AG09309 (cell line): ENCODE results near the gene CASP2.

Experiments
- DNase-seq: peaks from one replicate; pipeline ENCODE4 v3.0.0-alpha.2; 2010; ENCODE audit warnings: low read depth
- H3K4me3 ChIP-seq: 2 replicates; pipeline ENCODE4 v1.5.1; 2011; ENCODE audit warnings: mild to moderate bottlenecking, low read depth, low read length, moderate library complexity; ENCODE audit not compliant: control insufficient read depth
- TF ChIP-seq, protein P1 (sequence below): IDR thresholded peaks from 2 replicates; pipeline ENCODE4 v1.5.1; 2011; ENCODE audit warnings: mild to moderate bottlenecking, low read depth, low read length, inconsistent platforms; ENCODE audit not compliant: insufficient read depth, control insufficient read depth; ENCODE audit errors: missing control alignments

Gene CASP2

DNA sequence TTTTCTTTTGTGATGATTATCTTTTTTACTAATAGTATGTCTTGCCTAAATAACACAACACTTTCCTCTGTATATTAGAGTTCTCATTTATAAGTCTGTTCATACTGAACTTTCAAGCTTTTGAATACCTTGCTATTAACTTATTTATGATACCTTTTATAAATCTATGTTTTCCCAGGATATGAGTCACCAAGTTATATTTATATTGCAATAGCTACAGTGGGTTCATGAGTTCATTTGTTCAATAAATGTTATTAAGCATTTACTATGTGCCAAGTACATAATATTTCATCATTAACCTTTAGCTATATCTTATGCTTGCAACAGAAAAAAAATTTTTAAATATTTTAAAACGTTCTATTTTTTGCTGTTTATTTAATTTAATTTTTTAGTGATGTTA, 46.1 kb downstream of the CASP2 start:
- no peak overlapping the region for H3K4me3 ChIP-seq
- TF ChIP-seq, protein P1, sequence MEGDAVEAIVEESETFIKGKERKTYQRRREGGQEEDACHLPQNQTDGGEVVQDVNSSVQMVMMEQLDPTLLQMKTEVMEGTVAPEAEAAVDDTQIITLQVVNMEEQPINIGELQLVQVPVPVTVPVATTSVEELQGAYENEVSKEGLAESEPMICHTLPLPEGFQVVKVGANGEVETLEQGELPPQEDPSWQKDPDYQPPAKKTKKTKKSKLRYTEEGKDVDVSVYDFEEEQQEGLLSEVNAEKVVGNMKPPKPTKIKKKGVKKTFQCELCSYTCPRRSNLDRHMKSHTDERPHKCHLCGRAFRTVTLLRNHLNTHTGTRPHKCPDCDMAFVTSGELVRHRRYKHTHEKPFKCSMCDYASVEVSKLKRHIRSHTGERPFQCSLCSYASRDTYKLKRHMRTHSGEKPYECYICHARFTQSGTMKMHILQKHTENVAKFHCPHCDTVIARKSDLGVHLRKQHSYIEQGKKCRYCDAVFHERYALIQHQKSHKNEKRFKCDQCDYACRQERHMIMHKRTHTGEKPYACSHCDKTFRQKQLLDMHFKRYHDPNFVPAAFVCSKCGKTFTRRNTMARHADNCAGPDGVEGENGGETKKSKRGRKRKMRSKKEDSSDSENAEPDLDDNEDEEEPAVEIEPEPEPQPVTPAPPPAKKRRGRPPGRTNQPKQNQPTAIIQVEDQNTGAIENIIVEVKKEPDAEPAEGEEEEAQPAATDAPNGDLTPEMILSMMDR: no peak
- no peak for DNase-seq

GRCh38 chr7:143337216-143337615, 49.1 kb downstream of the CASP2 start:
- TF ChIP-seq, protein P1: no peak
- no peak for DNase-seq
- no peak overlapping the region for H3K4me3 ChIP-seq

GRCh38 chr7:143341842-143342241, 53.7 kb downstream of the CASP2 start:
- no peak overlapping the region for H3K4me3 ChIP-seq

GRCh38 chr7:143343596-143343995, 55.4 kb downstream of the CASP2 start:
- TF ChIP-seq, protein P1: no peak
- no peak for DNase-seq
- no peak overlapping the region for H3K4me3 ChIP-seq

More at GRCh38 chr7:143341842-143342241, 53.7 kb downstream of the CASP2 start:
- no peak for DNase-seq
- TF ChIP-seq, protein P1: no peak

DNA sequence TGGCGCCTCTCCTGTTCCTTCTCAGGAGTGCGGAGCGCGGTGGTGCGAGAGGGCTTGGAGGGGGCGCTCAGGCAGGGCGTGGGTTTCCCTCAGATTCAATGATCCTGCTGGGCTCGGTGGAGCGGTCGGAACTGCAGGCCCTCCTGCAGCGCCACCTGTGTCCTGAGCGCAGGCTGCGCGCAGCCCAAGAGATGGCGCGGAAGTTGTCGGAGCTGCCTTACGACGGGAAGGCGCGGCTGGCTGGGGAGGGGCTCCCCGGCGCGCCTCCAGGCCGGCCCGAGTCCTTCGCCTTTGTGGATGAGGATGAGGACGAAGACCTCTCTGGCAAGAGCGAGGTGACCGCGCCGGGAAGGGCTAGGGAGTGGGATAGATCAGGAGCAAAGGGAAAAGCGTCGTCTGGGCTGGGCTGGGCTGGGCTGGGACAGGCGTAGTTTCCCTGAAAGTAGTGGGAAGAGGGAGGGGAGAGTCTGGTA, 57.3 kb downstream of the CASP2 start:
- no peak for DNase-seq
- TF ChIP-seq, protein P1: peak; percentile 38
- H3K4me3 ChIP-seq: no peak overlapping the region

- DNase-seq: no peak
- TF ChIP-seq, protein P1: no peak
- H3K4me3 ChIP-seq: no peak overlapping the region
These were observed 57.9 kb downstream of the CASP2 start for GRCh38 chr7:143346018-143346417.

GRCh38 chr7:143347950-143348349, 59.8 kb downstream of the CASP2 start:
- TF ChIP-seq, protein P1: no peak
- no peak overlapping the region for H3K4me3 ChIP-seq
- DNase-seq: no peak
